NCI-H2107 treated with DMSO at 0.1 percent for 48 hours (cell line): Measurements from ENCODE around the gene PNMA1.

Experiments
- DNase-seq: peaks from one replicate; lab custom pipeline; 2025; ENCODE audit not compliant: unreplicated experiment; lab: John Stamatoyannopoulos, UW

Gene PNMA1

GRCh38 chr14:73751157-73751691 is 37.0 kb upstream of the PNMA1 start:
- no peak for DNase-seq

DNA sequence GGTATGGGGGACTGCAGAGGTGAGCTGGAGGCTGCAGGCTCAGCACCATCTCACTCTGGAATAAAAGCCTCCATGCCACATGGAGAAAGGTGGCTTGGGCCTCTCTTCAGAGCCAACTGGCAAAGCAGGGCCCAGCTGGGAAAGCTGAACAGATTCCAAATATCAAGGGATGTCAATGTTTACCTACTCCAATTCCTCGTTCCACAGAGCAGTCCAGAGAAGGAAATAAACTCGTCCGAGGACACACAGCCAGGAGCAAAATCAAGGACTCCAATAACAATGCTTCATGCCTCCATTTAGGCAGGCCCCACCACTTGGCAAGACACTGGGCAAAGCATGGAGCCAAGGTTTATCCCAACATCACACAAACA is 36.3 kb upstream of the PNMA1 start:
- DNase-seq: no peak

- no peak for DNase-seq
Measured at GRCh38 chr14:73749706-73750530, 35.7 kb upstream of the PNMA1 start.

DNA sequence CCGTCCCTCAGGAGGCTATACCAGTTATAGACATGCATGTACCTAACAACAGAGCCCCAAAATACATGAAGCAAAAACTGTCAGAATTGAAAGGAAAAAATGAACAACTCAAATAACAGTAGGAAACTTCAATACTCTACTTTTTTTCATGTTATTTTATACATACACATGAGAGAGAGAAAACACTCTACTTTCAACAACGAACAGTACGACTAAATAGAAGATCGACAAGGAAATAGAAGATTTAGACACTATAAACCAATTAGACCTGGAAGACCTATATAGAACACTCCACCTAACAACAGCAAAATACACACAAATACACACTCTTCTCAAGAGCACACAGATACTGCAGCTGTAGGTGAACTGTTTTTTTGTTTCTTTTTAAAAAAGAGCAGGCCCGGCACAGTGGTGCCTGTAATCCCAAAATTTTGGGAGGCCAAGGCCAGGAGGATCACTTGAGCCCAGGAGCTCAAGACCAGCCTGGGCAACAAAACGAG is 34.7 kb upstream of the PNMA1 start:
- no peak for DNase-seq

DNA sequence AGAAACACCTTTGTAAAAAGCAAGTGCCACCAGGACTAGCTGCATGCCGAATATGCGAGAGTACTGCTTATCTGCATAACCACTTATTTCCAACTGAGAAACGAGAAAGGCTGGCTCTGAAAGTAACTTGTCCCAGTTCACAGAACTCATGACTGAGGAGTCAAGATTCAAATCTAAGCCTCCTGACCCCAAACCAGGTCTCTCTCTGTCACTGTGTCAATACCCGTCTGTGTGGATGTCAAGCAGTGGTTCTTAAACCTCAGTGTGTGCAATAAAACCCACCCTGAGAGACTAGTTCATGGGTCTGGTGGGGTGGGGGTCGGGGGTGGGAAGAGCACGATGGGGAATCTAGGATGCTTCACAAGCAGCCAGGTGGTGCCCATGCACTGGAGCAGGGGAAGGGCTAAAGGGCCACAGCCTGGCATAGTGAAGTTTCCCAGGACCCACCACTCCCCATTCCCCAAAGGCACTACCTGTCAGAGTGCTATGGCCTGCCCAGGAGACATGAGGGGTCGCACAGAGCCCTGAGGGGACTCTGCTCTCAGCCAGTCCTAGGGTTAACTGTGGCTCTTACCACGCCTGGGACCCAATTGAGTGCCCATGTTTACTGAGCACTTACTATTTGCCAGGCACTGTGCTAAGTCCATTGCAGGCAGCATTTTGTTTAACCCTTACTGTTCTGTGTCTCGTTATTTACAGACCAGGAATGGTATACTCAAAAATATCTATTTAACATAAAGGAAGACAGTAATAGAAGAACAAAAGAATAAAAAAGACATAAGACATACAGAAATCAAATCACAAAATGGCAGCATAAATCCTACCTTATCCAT is 33.4 kb upstream of the PNMA1 start:
- DNase-seq: no peak

DNA sequence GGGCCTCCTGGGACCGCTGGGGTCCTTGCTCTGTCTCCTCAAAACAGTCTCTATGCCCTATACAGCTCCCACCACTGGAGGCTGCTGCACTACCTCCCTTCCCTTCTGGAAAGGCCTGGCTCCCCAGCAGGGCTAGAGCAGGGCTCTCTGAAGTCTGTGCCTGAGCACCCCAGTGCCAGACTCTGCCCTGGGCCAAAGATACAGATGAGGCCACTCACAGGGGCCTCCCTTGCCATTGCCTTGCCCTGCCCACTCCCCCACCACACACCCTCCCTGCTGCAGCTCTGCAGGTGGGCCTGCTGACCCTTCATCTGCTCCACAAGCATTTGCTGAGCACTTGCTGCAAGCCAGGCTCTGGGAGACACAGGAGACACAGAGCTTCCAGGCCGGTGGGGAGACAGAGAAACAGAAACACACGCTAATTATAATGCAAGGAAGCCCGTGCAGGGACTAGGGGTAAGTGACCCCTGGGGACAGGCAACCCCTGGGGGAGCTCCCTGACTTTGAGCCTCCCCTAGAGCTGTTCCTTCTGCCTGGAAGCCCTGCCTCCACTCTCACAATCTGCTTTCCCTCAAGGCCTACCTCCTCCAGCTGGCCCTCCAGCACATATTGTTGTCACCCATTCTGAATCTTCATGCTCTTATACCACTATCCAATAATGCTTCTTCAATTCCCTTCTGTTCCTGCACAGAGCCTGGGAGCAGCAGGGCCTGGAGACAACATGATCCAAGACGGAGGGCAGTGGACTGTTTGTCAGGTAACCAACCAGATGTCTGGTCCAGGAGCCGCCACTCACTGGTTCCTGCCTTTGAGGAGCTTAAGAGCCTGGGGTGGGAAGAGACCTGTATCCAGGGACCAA is 32.6 kb upstream of the PNMA1 start:
- DNase-seq: no peak

- no peak for DNase-seq
Measured at GRCh38 chr14:73745571-73746519, 31.7 kb upstream of the PNMA1 start.

GRCh38 chr14:73744874-73745529 is 30.8 kb upstream of the PNMA1 start:
- DNase-seq: no peak

DNA sequence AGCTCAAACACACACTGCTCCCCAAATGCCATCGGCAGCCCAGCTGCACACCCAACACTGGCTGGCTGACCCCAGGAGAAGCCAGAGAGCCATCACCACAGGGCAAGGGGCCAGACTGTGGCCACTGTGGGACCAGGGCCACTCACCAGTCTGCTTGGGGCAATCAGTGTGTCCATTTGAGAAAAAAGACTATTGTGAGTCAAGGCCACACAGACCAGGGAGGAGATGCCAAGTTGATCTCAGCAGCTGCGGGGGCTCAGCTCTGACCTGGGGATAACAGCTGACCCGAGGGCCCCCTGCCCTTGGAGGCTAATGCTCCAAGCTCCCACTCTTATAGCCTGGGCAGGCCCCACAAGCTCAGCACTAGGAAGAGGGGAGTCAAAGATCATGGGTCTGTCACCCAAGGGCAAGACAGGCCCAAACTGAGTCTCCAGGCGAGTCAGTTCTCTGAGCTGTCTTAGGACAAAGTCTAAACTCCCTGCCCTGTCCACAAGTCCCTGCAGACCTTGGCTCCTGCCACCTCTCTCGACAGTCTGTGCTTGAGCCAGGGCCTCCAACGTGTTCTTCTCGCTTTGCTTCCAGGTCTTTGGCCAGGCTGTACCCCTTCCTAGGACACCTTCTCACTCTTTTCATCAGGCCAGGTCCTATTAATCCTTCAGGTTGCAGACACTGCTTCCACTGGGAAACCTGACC is 30.1 kb upstream of the PNMA1 start:
- no peak for DNase-seq

- no peak for DNase-seq
Measured at GRCh38 chr14:73743431-73743931, 29.3 kb upstream of the PNMA1 start.

- no peak for DNase-seq
Measured at GRCh38 chr14:73742520-73743238, 28.5 kb upstream of the PNMA1 start.

DNA sequence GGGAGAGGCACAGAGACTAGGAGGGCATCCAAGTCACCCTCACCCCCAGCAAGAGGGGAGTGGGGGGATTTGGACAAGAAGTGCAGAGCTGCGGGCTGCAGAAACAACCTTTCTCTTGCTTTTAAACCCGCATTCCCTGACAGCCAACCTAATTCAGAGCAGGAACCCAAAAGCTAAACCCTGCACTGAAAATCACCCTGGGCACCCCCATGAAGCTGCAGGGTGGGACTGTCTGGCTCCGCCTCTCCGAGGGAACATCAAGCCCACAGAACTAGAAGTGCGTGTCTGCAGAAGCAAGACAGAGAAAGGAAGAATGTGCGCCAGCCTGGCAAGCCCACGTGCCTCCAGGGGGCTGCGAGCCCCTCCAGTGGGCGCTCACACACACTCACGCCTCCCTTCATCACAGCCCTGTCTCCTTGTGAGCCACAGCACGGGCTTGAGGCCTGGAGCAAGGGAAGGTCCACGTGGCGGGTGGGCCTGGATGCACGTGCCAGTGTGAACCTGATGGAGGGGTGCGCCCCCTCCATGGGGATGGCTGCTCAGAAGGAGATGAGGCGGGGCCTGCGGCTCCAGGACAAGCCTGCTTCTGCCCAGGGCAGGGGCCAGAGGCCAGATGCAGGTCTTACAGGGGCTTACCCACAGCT is 27.8 kb upstream of the PNMA1 start:
- DNase-seq: no peak

- DNase-seq: no peak
Measured at GRCh38 chr14:73741386-73741875, 27.2 kb upstream of the PNMA1 start.

GRCh38 chr14:73740618-73741326 is 26.6 kb upstream of the PNMA1 start:
- DNase-seq: no peak

DNA sequence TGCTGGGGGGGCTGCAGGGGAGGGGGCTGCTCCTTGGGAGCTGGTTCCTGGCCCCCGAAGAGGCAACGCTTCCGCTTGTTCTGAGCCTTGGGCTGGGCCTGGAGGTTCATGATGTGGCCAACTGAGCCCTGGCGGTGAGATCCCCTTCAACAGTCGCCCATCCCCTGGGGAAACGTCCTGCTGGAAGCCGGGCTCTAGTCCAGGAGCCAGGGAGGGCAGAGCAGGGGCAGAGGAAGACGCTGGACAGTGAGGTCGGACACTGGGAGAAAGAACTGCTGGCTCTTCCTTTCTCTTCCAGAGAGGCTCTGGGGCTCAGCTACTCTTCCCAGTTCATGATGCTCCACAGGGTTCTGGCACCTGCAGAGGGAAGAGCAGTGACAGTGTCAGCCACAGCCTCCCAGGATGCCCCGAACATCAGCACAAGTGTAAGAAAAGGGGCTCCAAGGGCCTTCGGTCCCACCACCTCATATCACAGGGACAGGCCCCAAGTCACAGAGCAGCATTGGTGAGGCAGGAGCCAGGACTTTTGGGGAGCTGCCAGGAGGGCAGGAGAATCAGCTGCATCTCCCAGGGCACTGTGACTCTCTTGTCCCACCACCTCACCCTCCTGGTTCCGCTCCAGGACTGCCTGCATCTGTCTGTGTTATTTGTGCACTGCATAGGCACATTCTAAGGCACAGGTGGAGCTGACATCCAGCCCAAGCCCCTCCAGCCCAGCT is 25.9 kb upstream of the PNMA1 start:
- DNase-seq: no peak
